SU-DHL-6 (cell line): ENCODE results near the gene EMP1.

Experiments used
- CTCF ChIP-seq: fragments of 200-600 bp; sonication (generic); IDR thresholded peaks from one replicate; pipeline ENCODE4 v1.5.1; 2017; ENCODE audit warnings: antibody characterized with exemption, mild to moderate bottlenecking, low read length, moderate library complexity; ENCODE audit not compliant: insufficient read depth, poor library complexity, severe bottlenecking
- EZH2phosphoT487 ChIP-seq: fragments of 200-600 bp; sonication (generic), shearing (Covaris generic); conservative IDR thresholded peaks from 2 replicates; pipeline ENCODE4 v1.6.1; 2018; ENCODE audit warnings: mild to moderate bottlenecking, antibody characterized with exemption, low read length, moderate library complexity, mixed read lengths

- TF ChIP-seq CTCF (no peak), EZH2phosphoT487 (no peak)
Measured at GRCh38 chr12:13210236-13211190, 14.0 kb downstream of the EMP1 start.
